Head of caudate nucleus (tissue), 42 donors: ENCODE data around the gene PTPRM.
"Not testable (repeated sequence)": the region's sequence is repeated elsewhere in the genome, so short reads cannot be mapped to it uniquely, and the experiment has no call there.

ENCODE experiments used
- DNase-seq, 42 donors: peaks; one replicate each; pipeline versions ENCODE4 v3.0.0 to v3.0.0-alpha.2; 2020 to 2021; ENCODE audit warnings: mixed read lengths in 7 of 42
- intact Hi-C: fragments of 100-400 bp; cut with DNase I; formaldehyde crosslinking; loops from one replicate; pipeline ENCODE4 v1.15.0; 2022

PTPRM gene

GRCh38 chr18:8029731-8030130, 462.6 kb downstream of the PTPRM start:
- intact Hi-C loops, result no loop called here
- no peak for DNase-seq

- intact Hi-C loops, result no loop called here
- DNase-seq, result no peak
Observed at GRCh38 chr18:8030201-8030600, 463.1 kb downstream of the PTPRM start.

GRCh38 chr18:8031496-8031895, 464.4 kb downstream of the PTPRM start:
- DNase-seq, result no peak

GRCh38 chr18:8034674-8035073, 467.6 kb downstream of the PTPRM start:
- DNase-seq, result no peak
- intact Hi-C loops, result no loop called here

More at GRCh38 chr18:8031496-8031895, 464.4 kb downstream of the PTPRM start:
- intact Hi-C loops, result no loop called here

- intact Hi-C loops, result no loop called here
- no peak for DNase-seq
Observed at GRCh38 chr18:8036551-8036950, 469.4 kb downstream of the PTPRM start.

GRCh38 chr18:8037296-8037695, 470.2 kb downstream of the PTPRM start:
- intact Hi-C loops, result no loop called here
- no peak for DNase-seq

GRCh38 chr18:8040021-8040420, 472.9 kb downstream of the PTPRM start:
- intact Hi-C loops, result no loop called here
- no peak for DNase-seq

- intact Hi-C loops, result no loop called here
Observed at GRCh38 chr18:8041526-8042111, 474.5 kb downstream of the PTPRM start.

GRCh38 chr18:8044004-8044403, 476.9 kb downstream of the PTPRM start:
- DNase-seq, result no peak
- intact Hi-C loops, result no loop called here

More at GRCh38 chr18:8041526-8042111, 474.5 kb downstream of the PTPRM start:
- DNase-seq, result no peak

GRCh38 chr18:8045160-8045883, 478.2 kb downstream of the PTPRM start:
- DNase-seq, result no peak
- intact Hi-C loops, result no loop called here

GRCh38 chr18:8045884-8046281, 478.8 kb downstream of the PTPRM start:
- intact Hi-C loops, result no loop called here

GRCh38 chr18:8046441-8046840, 479.3 kb downstream of the PTPRM start:
- intact Hi-C loops, result no loop called here
- DNase-seq, result no peak

More at GRCh38 chr18:8045884-8046281, 478.8 kb downstream of the PTPRM start:
- DNase-seq, result peak in 10 of 42 donors; percentile 1 to 50 (median 36)

- no peak for DNase-seq
- intact Hi-C loops, result no loop called here
Observed at GRCh38 chr18:8049147-8049546, 482.0 kb downstream of the PTPRM start.

GRCh38 chr18:8050616-8051329, 483.7 kb downstream of the PTPRM start:
- intact Hi-C loops, result no loop called here
- DNase-seq, result no peak

GRCh38 chr18:8051453-8051852, 484.3 kb downstream of the PTPRM start:
- intact Hi-C loops, result no loop called here
- DNase-seq, result no peak

GRCh38 chr18:8052237-8052701, 485.2 kb downstream of the PTPRM start:
- no peak for DNase-seq
- intact Hi-C loops, result no loop called here

- DNase-seq, result no peak
- intact Hi-C loops, result no loop called here
Observed at GRCh38 chr18:8056723-8057122, 489.6 kb downstream of the PTPRM start.

- intact Hi-C loops, DNase-seq: not testable (repeated sequence)
Observed at GRCh38 chr18:8063152-8063551, 496.0 kb downstream of the PTPRM start.

- intact Hi-C loops, result no loop called here
Observed at GRCh38 chr18:8063733-8064132, 496.6 kb downstream of the PTPRM start.

GRCh38 chr18:8065284-8065683, 498.2 kb downstream of the PTPRM start:
- no peak for DNase-seq
- intact Hi-C loops, result no loop called here

More at GRCh38 chr18:8063733-8064132, 496.6 kb downstream of the PTPRM start:
- DNase-seq, result no peak
